C4-2B (cell line): ENCODE results near the gene ATXN7L1.
"Not testable (repeated sequence)": the region's sequence is repeated elsewhere in the genome, so short reads cannot be mapped to it uniquely, and the experiment has no call there.

Source experiments
- H3K27ac ChIP-seq: fragments of 450-650 bp; 2 replicates; pipeline ENCODE4 v1.5.1; 2017
- CTCF ChIP-seq: fragments of 450-650 bp; conservative IDR thresholded peaks from 2 replicates; pipeline ENCODE4 v1.5.1; 2017; ENCODE audit warnings: mild to moderate bottlenecking
- ZFX ChIP-seq: fragments of 450-650 bp; IDR thresholded peaks from 2 replicates; pipeline ENCODE4 v1.6.1; 2017

Gene ATXN7L1

GRCh38 chr7:105790996-105791395 is 85.4 kb downstream of the ATXN7L1 start:
- H3K27ac ChIP-seq, result no peak overlapping the region
- TF ChIP-seq ZFX, result no peak
- TF ChIP-seq CTCF, result no peak

DNA sequence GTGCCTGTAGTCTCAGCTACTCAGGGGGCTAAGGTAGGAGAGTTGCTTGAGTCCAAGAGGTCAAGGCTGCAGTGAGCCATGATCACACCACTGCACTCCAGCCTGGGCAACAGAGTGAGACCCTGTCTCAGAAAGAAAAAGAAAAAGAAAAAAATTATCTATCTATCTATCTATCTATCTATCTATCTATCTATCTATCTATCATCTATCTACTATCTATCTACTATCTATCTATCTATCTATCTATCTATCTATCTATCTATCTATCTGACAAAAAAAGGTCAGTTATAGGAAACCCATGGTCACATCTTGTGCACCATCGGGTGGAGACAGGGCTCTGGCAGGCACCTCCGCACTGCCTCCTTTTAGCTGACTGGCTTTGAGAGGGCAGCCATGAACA is 85.9 kb downstream of the ATXN7L1 start:
- H3K27ac ChIP-seq, result not testable (repeated sequence)

DNA sequence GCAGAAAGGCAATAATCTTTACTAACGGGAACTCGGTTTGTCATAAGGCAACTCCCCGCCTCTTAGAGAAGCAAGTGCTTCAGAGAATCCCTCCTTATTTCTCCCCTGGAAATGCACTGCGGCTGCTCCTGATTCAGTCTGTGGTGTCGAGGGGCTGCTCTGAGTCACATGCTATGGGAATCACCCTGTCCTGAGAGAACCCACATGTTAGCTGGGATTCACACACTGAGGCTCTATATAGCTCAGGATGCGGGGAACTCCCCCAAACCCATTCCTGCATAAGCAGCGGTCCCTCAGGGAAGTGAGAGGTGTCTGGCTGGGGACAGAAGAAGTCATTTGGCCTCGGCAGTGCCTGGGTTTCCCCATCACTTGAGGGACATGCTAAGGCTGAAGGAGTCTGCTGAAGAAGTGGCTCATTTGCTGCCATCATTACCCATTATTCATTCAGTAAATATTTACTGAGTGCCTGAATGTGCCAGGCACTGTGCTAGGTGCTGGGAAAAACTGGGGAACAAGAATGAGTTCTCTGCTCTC is 87.5 kb downstream of the ATXN7L1 start:
- no peak for TF ChIP-seq ZFX
- no peak for TF ChIP-seq CTCF
- H3K27ac ChIP-seq, result no peak overlapping the region

DNA sequence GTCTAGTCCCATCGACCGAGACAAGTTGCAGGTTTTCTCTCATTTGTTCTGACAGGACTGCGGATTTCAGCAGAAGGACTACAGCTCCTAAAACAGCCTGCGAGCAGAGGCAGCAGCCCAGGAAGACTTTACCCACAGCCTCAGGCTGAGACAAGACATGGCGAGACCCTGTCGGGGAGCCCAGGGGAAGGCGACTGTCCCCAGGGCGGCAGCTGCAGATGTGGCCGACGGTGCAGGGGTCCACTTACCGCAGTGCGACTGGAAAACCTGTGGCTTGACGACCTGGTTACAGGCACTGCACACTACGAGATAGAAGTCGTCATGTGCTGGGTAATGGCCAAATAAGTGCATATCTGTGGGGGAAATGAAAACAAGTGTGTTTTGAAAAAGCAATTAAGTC is 88.0 kb downstream of the ATXN7L1 start:
- H3K27ac ChIP-seq, result no peak overlapping the region
- TF ChIP-seq ZFX (no peak), CTCF (no peak)

GRCh38 chr7:105787793-105788192 is 88.6 kb downstream of the ATXN7L1 start:
- no peak for TF ChIP-seq CTCF
- TF ChIP-seq ZFX, result no peak
- H3K27ac ChIP-seq, result no peak overlapping the region

DNA sequence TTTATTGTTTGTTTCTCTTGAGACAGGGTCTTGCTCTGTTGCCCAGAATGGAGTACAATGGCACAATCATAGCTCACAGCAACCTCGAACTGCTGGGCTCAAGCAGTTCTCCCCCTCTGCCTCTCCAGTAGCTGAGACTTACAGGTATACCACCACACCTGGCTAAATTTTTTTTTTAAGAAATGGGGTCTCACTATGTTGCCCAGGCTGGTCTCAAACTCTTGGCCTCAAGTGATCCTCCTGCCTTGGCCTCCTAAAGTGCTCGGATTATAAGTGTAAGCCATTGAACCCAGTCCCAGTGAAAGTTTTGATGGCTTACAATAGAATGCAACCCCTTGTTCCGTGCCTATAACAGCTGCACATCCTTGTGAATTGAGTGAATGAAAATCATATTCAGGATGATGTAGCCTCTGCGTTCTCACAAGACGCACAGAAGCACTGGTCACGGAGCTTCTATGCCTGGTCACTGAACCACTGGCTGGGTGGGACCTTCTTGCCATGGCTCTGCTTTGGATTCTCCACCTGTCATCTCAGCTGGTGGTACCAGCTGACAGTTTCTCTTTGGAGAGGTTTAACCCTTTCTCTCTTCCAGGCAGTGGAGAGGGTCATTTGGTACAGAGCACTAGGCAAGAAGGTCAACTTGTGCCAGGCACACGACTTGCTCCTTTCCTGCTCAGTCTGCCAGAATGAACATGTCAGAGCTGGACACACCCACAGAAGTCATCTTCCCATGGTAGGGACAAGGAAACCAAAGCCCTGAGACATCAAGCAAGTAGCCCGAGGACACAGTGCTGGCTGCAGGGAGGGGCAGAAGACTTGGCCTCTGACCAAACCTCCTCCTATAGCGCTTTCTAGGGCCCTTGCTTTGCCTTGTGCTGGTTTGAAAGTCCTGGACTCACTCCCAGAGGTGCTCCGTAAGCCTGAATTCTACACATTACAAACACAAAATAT is 89.6 kb downstream of the ATXN7L1 start:
- TF ChIP-seq ZFX (no peak), CTCF (no peak)
- H3K27ac ChIP-seq, result no peak overlapping the region

DNA sequence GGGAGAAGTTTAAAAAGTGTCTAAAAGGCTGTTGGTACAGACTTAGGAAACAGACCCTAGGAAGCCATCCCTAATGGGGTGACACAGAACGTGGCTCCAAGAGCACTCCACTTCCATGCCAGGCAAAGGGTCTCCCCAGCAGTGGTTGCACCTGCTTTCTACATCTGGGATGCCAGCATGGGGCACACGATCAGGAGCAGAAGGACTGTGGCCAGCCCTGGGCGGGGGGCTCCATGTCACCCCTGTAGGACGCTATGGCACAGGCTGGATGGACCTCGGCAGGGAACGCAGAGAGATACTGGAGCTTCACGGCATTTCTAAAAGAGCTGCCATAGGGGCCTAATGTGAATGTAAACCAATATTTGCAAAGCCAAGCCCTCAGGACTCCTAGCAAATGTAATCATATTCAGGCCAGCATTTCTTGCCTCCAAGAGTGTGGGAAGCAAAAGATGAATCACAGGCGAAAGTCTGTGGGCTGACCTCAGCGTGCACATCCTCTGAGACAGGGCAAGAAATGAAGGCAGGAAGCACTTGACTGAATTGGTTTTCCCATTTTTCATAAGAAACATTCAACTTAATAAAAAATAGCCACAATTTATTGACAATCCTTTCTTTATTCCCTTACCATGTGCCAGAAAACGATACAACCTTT is 93.9 kb downstream of the ATXN7L1 start:
- no peak for TF ChIP-seq CTCF
- no peak for TF ChIP-seq ZFX
- no peak overlapping the region for H3K27ac ChIP-seq
